ENCODE results near the gene KLK6.

GRCh38 chr19:50926144-50926543 is 43.2 kb downstream of the KLK6 start:
- no peak for TF ChIP-seq TAF1 (IDR thresholded peaks at IDR 0.05; ENCODE audit: low read depth, low read length)
- no peak for TF ChIP-seq POLR2AphosphoS5 (IDR thresholded peaks at IDR 0.05; ENCODE audit: low read depth, low read length)
